Fibroblast of mammary gland (primary cell): ENCODE measurements around the gene RASAL2.

Experiments used
- DNase-seq: peaks from one replicate; pipeline ENCODE4 v3.0.0-alpha.2; 2010; ENCODE audit warnings: low read depth
- H3K4me3 ChIP-seq: 2 replicates; pipeline ENCODE4 v1.5.1; 2011; ENCODE audit warnings: low read depth, mild to moderate bottlenecking, low read length, moderate library complexity; ENCODE audit not compliant: control insufficient read depth
- CTCF ChIP-seq: conservative IDR thresholded peaks from 2 replicates; pipeline ENCODE4 v1.5.1; 2011; ENCODE audit warnings: low read depth, low read length, inconsistent platforms; ENCODE audit not compliant: control insufficient read depth, insufficient read depth

The RASAL2 gene

DNA sequence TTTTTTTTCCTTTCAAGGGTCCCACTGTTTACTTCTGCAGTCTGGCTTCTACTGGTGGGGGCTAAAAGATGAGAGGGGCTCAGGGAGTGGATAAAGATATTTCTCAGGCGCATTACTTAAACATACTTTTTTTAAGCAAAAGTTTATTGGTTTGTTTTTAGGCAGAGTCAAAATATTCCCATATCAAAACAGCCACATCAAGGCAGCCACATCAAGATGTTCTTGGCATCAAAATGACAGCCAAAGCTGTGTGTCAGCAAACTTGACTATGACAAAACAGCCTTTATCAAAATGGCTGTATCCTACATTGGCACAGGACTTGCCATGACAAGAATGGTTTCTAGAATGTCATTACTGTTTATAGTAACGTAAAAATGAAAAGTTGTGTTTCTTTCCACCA is 22.1 kb upstream of the RASAL2 start:
- TF ChIP-seq CTCF: no peak
- no peak for DNase-seq
- no peak overlapping the region for H3K4me3 ChIP-seq

GRCh38 chr1:178072326-178072725 is 21.6 kb upstream of the RASAL2 start:
- no peak for TF ChIP-seq CTCF
- H3K4me3 ChIP-seq: no peak overlapping the region
- no peak for DNase-seq

GRCh38 chr1:178075333-178075732 is 18.6 kb upstream of the RASAL2 start:
- TF ChIP-seq CTCF: no peak
- H3K4me3 ChIP-seq: no peak overlapping the region
- no peak for DNase-seq

GRCh38 chr1:178076607-178077006 is 17.3 kb upstream of the RASAL2 start:
- no peak for DNase-seq
- TF ChIP-seq CTCF: no peak
- H3K4me3 ChIP-seq: no peak overlapping the region

GRCh38 chr1:178077917-178078316 is 16.0 kb upstream of the RASAL2 start:
- TF ChIP-seq CTCF: no peak
- no peak overlapping the region for H3K4me3 ChIP-seq

GRCh38 chr1:178086294-178086693 is 7.6 kb upstream of the RASAL2 start:
- TF ChIP-seq CTCF: no peak
- peak; percentile 20 for DNase-seq
- H3K4me3 ChIP-seq: no peak overlapping the region

More at GRCh38 chr1:178077917-178078316, 16.0 kb upstream of the RASAL2 start:
- DNase-seq: no peak

DNA sequence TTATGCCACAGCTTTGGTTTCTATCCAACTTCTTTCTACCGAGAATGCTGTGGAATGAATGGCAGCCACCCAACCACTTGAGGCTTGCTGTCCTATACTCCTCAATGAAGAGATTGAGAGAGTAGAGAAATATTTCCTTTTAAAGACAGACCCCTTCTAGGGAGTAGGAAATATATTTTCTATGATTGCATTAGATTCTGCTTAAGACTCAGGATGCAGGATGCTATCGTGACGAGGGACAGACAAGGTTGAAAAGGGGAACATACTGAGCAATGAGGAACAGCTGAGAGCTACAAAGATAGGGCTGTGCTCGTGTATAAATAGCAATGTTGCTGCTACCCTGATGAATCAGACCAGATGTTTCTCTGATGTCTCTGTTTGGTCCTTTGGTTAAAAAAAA is 7.1 kb upstream of the RASAL2 start:
- H3K4me3 ChIP-seq: no peak overlapping the region
- TF ChIP-seq CTCF: no peak
- peak; percentile 67 for DNase-seq
